ENCODE results near the gene CHCHD3.
"Not testable (repeated sequence)": the region's sequence is repeated elsewhere in the genome, so short reads cannot be mapped to it uniquely, and the experiment has no call there.

Gene CHCHD3

GRCh38 chr7:132904209-132904608 lies 177.7 kb downstream of the CHCHD3 start:
- no peak for DNase-seq (ENCODE audit: low read depth in 2 of 2)

- DNase-seq (ENCODE audit: low read depth in 2 of 2), result not testable (repeated sequence)
These were observed 179.6 kb downstream of the CHCHD3 start for GRCh38 chr7:132902294-132902693.

DNA sequence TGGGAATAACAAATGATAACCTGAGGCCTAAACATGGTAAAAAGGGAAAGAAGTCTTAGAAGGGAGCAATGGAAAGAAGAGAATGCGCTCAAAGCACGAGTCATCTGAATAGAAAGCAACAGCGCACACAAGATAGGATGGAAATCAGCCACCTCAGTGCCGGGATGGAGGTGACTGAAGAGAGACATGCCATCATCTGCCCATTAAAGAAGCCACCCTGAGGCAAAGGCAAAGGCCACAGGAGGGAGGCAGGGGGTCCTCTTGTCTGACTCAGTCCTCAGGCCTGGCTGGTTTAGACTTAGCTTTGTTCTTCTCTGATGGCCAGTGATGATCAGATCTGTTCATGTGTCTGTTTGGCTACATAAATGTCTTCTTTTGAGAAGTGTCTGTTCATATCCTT lies 180.6 kb downstream of the CHCHD3 start:
- DNase-seq (ENCODE audit: low read depth in 2 of 2), result no peak

DNA sequence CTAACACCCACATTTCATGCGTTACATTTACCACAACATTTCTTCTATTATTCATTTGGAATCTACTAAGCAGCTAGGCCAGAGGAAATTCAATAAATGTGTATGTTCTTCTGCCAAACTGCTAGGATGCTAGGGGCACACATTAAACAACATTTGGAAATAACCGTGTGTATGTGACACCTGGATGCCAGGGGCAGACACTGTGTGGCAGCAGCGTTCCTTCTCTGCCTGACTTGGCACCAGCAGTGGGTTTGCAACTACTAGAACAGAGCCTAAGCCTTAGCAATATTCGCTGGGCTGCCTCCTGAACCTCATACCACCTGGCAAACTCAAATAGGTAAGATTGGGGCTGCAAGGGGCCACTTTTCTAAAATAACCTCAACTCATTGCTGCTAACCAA lies 182.1 kb downstream of the CHCHD3 start:
- DNase-seq (ENCODE audit: low read depth in 2 of 2), result no peak

- not testable (repeated sequence) for DNase-seq (ENCODE audit: low read depth in 2 of 2)
These were observed 183.2 kb downstream of the CHCHD3 start for GRCh38 chr7:132898641-132899175.

DNA sequence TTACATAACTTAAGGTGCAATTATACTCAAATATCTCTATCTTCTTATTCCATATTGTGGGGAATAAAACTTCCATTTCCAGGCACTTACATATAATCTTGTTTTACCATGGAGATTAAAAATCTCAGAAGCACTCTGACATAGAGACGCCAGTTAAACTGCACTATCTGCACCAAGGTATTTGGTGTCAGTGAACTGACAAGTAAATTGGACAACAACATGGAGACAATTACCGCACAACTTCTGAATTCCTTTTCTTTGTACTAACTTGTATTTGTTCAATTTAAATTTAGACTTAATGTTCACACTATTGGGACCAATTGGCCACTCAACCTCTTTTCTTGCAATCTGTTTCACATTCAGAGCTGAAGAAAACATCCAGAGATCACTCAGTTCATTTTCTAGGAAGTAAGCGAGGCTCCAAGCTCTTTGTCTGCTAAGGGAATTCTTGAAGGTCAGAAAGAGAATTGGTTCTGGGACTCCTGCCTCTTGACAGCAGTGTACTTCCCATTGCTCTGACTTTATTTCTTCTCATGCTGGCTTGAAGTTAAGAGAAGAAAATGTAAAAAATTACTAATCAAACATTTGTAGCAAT lies 184.7 kb downstream of the CHCHD3 start:
- DNase-seq (ENCODE audit: low read depth in 2 of 2), result no peak

DNA sequence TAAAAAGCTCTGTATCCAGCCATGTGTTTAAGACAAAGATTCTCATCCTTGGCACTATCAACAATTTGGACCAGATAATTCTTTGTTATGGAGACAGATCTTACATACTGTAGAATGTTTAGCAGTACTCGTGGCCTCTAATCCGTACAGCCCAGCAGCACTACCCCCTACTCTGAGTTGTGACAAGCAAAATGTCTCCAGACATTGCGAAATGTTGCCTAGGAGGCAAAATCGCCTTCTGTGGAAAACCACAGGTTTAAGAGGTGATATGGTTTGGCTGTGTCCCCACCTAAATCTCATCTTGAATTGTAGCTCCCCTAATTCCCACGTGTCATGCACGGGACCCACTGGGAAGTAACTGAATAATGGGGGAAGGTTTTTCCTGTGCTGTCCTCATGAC lies 186.7 kb downstream of the CHCHD3 start:
- no peak for DNase-seq (ENCODE audit: low read depth in 2 of 2)

- no peak for DNase-seq (ENCODE audit: low read depth in 2 of 2)
These were observed 188.3 kb downstream of the CHCHD3 start for GRCh38 chr7:132893560-132893959.

DNA sequence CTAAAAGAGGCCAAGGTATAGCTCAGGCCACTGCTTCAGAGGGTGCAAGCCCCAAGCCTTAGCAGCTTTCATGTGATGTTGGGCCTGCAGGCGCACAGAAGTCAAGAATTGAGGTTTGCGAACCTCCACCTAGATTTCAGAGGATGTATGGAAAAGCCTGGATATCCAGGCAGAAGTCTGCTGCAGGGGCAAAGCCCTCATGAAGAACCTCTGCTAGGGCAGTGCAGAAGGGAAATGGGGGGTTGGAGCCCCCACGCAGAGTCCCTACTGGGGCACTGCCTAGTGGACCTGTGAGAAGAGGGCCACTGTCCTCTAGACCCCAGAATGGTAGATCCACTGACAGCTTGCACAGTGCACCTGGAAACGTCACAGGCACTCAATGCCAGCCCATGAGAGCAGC lies 189.1 kb downstream of the CHCHD3 start:
- DNase-seq (ENCODE audit: low read depth in 2 of 2), result not testable (repeated sequence)

GRCh38 chr7:132891554-132891953 lies 190.3 kb downstream of the CHCHD3 start:
- DNase-seq (ENCODE audit: low read depth in 2 of 2), result no peak

- no peak for DNase-seq (ENCODE audit: low read depth in 2 of 2)
These were observed 199.0 kb downstream of the CHCHD3 start for GRCh38 chr7:132882714-132883428.

GRCh38 chr7:132881317-132881716 lies 200.6 kb downstream of the CHCHD3 start:
- DNase-seq (ENCODE audit: low read depth in 2 of 2), result no peak

GRCh38 chr7:132879579-132879978 lies 202.3 kb downstream of the CHCHD3 start:
- no peak for DNase-seq (ENCODE audit: low read depth in 2 of 2)

GRCh38 chr7:132878204-132878919 lies 203.5 kb downstream of the CHCHD3 start:
- no peak for DNase-seq (ENCODE audit: low read depth in 2 of 2)

DNA sequence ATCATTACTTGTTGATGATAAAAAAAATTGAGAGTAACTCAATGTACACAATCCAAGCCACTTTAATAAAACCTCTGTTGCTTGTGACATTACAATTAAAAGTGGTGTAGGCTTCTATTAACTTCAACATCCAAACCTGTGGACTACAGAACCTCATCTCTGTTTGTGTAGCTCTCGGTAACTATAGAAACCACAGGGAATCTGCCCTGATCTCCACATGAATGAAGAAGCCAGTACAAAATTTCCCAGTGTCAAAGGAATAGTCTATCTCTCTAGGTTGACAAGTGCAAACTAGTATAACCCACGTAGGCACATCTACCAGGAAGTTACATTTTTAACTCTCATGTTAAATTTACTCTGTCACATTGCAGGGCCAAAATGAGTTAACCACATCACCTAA lies 204.3 kb downstream of the CHCHD3 start:
- DNase-seq (ENCODE audit: low read depth in 2 of 2), result no peak

GRCh38 chr7:132876576-132876975 lies 205.3 kb downstream of the CHCHD3 start:
- DNase-seq (ENCODE audit: low read depth in 2 of 2), result no peak

DNA sequence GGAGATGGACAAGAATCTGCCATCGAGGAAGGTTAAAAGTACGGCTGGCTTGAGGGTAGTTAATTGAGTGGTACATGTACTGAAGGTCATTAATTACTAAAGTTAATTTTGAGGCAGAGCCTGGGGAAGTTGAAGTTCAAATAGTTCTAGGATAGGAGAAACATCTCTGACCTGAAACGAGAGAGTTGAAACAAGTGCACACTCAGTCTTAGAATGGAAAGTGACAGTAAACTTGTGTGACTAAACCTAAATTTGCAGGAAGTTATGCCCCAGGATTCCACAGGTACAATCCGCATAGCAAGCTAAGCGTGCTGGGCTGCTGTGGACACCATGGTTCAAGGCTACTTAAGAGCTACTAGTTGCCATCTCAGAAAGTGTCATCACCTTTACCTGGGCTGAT lies 209.9 kb downstream of the CHCHD3 start:
- DNase-seq (ENCODE audit: low read depth in 2 of 2), result no peak

DNA sequence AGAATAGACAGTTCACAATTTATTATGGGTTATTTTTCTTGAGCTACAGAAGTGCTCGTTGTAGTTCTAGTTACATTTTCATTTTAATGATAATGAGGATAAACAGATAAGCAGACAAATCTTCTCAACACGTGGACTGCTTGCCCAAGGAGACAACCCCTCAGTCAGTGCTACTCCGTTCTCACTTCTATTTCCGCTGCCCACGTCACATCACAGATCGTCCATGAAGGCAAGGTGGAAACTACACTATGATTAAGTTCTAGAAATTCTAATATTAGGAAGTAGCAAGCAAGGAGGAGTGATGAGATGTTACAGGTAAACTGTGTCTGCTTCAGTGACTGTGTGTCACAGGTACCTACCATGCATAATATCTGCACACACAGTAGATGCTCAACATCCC lies 210.5 kb downstream of the CHCHD3 start:
- no peak for DNase-seq (ENCODE audit: low read depth in 2 of 2)

GRCh38 chr7:132869166-132869861 lies 212.6 kb downstream of the CHCHD3 start:
- DNase-seq (ENCODE audit: low read depth in 2 of 2), result no peak

DNA sequence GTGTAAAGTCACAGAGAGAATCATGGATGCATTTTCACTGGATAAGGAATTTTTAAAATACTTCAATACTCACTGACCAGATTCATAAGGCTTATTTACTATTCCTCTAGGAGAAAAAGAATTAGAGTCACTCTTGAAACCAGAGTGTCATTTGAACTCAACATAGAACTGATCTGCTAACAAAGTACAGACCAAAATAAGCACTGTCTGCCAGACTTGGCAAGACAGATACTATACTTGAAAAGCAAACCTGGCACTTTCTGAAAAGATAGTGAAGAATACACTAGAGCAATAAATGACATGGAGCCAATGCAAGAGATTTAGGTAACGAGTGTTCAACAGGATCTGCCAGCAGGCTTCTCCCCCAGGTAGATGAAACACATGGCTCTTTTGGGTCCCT lies 215.3 kb downstream of the CHCHD3 start:
- DNase-seq (ENCODE audit: low read depth in 2 of 2), result no peak

- no peak for DNase-seq (ENCODE audit: low read depth in 2 of 2)
These were observed 215.8 kb downstream of the CHCHD3 start for GRCh38 chr7:132866144-132866531.

Data from stimulated activated CD4-positive, alpha-beta T cell treated with anti-CD3 and anti-CD28 coated beads, Interleukin-1b, Interleukin-23, amount 100 ng/mL, for 4 hours (primary cell).